Hematopoietic multipotent progenitor cell treated with erythropoietin and hydrocortisone succinate and interleukin-3 and kit ligand, for 17 days (in vitro differentiated cells): ENCODE results near the gene FBXO8.
A peak's percentile ranks its signal among the peaks of the same experiment; 100 is the strongest.

ENCODE experiments used
- DNase-seq: peaks from one replicate; pipeline ENCODE4 v3.0.0-alpha.2; 2015; ENCODE audit warnings: low spot score

The FBXO8 gene

DNA sequence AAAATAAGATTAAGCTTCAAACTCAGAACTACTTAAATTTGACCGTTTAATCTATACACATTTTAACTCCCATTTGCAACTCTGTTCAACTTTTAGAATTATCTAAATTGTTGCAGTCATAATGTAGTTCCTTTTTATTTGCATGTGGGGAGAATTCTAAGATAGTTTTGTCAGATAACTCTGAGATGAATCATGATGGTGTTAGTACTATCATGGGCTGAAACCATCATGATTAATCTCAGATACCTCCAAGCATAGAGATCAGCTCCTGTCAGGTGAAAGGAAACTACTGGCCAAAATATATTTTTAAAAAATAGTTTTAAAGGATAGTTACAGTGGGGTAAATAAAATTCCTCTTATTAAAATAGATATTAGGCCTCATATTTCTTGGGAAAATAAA is 39.0 kb downstream of the FBXO8 start:
- DNase-seq = no peak

DNA sequence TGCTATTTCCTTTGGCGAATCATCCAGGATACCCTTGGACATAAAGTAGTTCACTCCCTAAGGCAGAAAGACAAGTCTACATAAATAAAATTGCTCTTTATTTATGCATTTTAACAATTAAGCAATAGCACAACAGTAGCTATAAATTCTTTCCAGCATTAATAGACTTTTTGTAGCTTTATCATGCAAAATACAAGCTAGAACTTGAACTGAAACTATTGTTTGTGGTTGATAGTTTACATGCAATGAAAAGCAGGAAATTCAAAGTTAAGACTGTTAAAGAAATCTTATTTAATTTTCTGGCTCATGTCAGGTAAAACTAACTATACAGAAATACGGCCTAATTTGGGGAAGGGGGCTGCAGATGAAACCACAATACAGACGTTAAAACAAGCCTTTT is 42.3 kb downstream of the FBXO8 start:
- no peak for DNase-seq

DNA sequence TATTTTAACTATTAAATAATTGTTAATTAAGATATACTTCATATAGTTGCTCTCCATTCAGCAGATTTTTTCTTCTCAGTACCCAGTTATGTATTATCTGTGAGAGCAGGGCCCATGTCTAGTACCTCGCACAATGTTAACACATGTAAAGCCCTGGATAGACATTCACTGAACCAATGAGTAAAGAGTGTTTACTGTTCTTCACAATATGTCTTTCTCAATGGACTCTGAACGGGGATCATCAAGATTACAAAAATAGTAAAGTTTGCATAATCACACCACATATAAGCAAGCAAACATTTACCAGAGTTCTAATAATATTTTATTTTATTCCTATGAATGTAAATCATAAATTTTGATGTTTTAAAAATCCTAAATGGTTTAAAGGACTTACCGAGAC is 47.1 kb downstream of the FBXO8 start:
- DNase-seq = no peak

DNA sequence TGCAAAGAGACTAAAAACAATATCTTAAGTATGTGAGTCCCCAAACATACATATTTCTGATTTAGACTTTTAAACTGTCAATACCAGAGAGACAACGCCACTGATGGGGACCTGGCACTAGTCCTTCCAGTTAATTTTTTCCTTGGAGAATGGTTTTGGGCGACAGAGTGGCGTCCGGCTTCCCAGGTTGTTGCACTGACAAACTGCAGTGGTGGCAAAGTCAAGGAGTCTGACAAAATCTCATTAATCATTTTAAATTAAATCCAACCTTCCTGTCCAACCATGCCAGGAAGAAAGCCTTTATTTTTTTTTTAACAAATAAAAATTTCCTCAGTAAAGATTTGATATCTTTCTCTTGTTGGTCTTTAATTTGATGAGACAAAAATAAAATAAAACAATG is 52.8 kb downstream of the FBXO8 start:
- no peak for DNase-seq

DNA sequence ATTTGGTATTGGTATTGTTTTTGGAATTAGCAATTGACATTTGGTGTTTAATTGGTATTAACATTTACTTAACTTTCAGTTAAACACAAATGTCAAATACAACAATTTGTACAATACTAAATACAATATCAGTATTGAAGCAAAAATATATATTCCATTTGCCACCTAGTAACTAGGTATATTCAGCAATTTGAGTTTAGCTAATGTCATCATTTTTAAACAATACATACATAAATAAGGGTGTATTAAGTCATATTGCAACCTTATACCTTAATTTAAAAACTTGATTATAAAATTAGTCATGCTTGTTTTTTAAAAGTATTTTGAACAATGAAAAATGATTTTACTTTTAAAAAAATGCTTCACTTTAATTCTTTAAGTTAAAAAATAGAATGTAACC is 53.3 kb downstream of the FBXO8 start:
- DNase-seq = no peak

DNA sequence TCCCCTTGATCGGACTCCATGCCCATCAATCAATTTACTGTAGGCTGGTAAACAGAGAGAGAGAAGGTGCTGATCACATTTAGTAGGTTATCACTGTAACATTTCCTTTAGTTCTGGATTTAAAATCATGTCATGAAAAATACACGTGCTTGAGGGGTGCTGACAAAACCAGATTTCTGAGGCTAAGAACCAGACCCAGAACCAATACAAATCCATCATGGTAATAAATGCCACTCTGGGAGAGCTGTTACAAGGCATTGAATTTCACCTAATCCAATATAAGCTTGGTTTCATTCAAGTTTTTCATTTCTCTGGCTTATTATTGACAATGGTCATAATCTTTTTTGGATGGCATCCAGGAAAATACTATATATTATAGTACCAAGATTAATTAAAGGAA is 54.5 kb downstream of the FBXO8 start:
- no peak for DNase-seq

DNA sequence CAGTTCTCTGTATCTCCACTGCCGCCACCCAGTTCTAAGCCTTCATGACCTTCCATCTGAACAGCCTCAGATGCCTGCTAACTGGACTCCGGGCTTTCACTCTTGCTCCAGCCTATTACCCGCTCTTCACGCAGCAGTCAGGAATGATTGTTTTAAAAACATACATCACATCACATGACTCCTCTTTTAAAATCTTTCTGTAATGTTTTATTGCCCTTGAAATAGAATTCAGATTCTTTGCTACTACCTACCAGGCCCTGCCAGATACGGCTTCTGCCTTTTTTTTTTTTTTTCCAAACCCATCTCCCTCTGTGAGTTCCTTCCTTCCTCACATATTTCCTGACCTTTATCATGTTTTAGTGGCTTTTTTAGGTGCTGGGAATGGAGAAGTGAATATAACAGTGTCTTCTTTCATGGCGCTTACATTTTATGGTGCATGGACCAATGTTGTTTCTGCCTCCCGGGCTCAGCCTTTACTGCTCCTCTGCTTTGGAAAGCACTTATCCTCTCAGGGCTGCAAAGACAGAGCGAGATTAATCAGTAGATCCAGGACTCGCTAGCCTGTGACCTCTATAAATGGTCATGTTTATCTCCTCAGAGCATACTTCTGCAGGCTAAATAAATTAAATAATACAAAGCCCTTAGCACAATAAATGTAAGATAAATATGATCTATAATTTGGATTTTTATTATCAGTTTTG is 58.0 kb downstream of the FBXO8 start:
- no peak for DNase-seq

DNA sequence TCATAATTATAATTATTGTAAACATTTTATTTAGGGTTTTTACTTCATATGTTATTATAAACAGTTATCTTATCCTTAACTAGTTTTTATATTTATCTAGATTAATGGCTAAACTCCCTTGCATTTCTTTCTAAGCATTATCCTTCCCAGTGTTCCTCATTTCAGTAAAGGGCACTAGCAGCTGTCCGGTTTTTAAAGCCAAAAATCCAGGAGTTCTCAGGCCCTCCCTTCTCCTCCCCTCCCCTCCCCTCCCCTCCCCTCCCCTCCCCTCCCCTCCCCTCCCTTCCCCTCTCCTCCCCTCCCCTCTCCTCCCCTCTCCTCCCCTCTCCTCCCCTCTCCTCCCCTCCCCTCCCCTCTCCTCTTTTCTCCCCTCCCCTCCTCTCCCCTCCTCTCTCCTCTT is 58.9 kb downstream of the FBXO8 start:
- DNase-seq = no peak

DNA sequence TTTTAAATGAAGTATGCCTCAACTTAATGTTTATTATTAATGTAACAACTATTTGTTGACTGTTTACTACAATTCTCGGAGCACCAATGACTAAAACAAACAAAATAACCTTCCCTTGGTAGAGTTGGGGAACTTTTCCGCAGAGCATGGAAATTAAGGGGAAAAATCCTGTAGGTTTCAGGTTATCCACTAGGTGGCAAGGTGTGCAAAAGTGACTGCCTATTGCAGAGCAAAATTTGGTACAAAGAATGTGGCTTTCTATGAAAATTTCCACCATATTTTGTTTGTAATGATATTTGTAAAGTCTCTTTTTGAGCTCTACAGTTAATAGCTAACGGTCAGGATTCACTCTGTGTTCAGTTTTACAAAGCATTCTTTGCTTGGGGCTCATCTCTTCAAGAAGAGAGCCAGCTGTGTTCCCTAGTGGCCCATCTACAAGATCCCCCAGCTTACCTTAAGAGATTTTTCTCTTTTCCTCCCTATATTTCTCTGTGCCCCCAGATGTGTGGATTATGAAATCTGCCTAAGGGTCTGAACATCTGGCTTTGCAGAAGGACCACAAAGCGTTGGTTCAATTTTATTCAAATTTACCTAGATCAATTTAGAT is 61.1 kb downstream of the FBXO8 start:
- peak; percentile 59 for DNase-seq

DNA sequence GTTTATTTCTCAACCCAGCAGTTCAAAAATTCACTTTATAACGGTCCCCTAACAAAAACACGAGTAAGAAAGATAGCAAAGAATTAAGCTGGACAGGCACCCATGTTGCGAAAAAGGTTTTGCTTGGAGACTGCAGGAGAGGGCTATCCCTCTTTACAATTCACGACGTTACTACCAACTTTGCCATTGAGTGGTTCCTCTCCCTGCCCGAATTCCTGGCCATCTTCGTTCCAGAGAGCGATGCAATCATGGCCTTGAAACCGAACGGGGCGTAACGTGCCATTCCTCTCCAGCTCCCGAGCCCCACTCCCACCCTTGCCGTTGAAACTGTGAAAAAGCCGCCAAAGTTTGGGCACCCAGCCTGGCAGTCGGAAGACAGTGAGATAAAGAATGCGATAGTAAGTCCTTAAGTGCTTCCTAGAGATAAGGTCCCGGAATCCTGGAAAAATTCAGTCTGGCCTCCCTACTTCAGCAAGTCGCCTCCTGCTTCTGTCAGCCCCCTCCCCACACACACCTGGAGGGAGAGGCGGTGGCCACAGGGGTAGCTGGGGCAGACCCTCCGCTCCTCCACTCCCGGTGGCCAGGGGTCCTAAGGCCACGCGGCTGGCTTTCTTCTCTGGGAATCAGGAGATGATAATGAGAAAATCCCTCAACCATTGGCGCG is 65.2 kb downstream of the FBXO8 start:
- DNase-seq = no peak

DNA sequence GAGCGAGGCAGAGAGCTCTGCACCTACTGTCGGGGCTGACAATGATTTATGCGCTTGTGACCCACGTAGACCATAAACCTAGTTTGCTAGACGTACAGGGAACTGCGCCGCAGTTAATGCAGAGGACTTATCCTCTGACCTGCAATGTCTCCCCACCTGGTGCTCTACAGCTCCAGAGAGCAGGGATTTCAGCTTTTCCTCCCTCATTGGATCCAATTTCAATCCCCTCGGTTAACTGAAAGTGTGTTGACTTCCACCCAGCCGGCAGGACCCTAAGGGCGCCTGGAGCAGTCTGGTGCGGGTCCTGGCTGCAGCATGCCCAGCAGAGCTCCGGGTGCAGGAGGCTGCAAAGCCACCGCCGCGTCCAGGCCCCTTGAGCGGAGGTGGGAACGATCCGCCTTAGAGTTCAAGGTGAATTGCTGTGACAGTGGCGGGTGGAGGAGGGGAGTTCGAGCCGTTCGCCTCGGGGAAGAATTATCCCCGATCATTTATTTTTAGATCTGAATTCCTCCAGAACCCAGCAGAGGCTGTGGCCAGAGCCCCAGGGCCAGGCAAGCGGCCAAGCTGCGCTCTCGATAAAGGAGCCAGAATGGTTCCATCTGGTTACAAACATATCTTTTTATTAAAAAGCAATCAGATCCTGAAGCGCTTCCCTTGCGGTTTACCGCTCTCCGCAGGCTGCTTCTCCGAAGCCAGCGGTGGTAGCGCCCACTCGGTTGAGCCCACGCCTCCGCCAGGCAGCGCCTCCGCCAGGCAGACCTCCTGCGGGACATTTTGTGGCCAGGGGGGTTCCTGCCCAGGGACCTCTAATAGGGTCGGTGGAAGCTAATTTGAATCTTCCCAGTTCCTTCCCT is 66.0 kb downstream of the FBXO8 start:
- DNase-seq = no peak

DNA sequence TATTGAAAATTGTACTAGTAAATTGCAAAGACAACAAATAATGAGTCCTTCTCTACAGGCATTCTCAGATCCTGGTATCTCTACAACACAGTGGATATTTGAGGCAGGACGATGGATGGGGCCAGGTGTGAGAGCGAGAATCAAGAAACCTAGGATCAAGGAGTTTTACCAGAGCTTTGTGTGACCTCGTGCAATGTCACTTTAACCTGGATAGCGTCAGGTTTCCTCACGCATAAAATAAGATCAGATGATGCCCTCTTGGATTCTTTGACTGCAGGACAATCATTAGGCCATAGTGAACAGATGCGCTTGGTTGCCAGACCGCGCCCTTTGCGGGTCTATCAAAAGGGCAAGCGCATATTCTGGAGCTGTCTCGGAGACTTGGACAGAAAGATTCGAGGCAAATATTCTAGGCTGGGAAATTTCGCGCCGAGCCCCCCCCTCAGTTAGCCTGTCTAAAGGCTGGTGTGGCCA is 66.6 kb downstream of the FBXO8 start:
- DNase-seq = no peak

DNA sequence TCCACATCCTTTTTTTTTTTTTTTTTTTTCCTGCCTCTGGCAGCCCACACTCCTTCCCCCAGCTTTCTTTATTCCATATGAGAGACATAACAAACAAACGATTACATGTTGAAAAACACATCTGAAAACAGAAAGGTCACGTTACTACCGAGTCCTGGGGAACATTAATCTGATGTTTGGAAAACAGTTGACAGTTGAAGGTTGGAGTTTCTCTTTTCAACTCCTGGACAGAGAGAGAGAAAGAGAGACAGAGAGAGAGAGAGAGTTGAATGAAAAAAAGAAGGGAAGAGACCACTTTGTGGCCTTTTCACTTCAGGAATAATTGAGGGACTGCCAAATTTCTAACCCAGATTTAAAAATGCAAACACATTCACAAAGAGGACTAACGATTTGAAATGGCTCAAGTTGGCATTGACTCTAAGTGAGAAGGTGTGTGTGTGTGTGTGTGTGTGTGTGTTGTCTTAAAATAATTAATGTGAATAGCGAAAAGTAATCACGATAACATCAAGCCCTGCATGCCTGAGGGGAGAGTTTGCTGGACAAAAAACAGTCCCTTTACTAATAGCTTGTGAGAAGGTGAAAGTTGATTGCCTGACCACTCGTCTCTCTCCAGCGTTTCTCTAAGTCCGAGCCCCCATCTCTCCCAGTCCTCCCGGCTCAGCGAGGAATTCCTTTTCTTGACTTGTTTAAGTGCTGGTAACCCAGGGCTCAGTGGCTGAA is 67.3 kb downstream of the FBXO8 start:
- no peak for DNase-seq

DNA sequence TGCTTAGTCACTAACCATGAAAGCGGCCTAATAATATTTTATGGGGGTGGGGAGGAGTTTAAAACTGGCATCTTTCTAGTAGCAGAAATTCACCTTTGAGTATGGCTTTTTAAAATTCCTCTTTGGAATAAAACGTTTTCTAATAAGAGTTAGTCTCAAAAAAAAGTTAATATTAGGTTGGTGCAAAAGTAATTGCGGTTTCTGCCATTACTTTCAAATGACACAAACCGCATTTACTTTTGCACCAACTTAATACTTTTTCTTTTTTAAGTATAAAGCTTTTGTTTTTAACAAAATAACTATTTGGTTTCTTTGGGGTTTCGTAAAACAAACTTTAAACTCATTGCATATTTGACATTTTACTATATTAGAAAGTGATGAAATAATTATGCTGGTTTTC is 68.4 kb downstream of the FBXO8 start:
- no peak for DNase-seq

DNA sequence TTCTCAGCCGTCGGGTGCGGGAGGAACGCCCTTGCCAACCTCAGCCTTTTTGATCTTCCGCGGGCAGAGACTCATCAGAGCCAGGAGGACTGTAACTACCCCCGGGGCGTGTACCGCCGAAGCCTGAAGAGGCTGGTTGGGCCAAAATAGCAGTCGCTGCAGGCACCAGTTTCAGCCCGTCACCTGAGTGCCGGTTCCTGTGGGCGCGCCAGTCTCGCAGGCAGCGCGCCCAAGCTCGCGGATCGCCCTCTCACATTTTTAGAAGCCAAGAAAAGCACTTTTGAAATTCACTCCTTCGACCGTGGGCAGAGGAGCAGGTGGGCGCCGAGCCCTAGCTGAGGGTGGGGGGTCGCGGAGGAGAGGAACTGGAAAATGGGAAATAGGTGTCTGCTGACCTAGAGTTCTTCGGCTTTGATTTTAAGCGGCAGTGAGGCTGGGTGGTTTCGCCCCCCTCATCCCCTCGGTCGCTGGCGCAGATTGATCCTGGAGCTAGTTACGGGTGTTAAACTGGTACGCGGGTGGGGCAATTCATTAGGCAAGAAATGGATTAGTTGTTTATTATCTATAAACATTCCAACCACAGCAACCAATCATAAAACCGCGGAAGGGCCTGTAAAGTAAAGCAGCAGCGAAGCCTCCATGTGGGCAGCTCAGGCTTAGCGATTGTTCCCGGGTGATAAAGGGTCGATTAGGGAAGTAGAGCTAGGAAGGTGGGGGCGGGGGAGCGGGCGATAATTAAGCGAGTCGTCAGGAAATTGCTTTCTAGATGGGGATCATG is 69.2 kb downstream of the FBXO8 start:
- DNase-seq = no peak

DNA sequence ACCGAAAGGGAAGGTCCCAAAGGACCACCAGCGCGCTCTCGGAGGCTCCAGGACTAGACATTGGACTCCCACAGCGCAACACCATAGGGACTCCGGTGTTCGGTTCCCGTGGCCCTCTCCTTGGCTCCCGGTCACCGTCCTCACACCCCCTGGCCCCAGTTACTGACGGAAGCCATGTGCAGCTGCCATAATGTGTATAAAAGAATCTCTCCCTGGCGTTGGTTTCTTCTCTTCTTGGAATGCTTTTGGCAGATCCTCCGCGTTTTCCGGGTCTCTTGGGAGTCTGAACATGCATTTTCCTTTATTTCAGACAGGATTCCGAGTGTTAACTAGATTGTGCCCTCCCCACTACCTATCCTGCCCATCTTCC is 69.8 kb downstream of the FBXO8 start:
- no peak for DNase-seq

DNA sequence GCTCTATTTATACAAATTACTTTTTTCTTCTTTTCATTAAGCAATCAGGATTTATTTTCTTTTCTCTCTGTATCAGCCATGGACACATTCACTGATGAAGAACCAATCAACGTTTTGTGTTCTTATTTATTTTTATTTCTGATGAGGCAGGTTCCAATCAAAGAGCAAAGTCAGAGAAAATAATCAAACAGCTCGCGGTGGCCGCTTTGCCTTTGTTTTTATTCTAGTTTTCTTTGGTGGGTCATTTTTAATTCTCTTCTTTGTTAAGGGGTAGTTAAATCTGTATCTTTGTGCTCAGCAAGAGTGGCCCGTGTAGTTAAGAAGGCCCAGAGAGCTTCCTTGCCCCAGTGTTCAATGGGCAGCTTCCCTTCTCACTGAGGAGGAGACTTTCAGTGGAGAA is 71.4 kb downstream of the FBXO8 start:
- DNase-seq = no peak

DNA sequence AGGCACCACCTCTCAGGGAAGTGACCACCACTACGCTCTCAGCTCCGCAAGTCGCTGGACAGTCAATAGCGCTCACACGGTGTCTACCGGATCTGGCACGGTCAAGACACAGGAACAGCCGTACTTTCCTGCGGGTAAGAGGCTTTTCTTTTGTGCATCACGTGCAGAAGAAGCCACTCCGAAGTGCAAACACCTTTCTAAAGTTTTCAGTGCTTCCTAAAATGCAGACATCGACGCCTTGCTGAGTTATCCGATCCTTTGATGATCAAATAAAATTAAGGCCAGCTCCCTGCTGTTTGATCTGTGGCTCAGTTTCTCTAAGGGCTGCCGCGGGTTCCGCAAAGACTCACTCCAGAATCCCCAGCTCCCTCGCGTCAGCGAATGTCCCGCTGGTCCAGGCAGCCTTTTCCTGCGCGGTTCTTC is 71.8 kb downstream of the FBXO8 start:
- DNase-seq = no peak

DNA sequence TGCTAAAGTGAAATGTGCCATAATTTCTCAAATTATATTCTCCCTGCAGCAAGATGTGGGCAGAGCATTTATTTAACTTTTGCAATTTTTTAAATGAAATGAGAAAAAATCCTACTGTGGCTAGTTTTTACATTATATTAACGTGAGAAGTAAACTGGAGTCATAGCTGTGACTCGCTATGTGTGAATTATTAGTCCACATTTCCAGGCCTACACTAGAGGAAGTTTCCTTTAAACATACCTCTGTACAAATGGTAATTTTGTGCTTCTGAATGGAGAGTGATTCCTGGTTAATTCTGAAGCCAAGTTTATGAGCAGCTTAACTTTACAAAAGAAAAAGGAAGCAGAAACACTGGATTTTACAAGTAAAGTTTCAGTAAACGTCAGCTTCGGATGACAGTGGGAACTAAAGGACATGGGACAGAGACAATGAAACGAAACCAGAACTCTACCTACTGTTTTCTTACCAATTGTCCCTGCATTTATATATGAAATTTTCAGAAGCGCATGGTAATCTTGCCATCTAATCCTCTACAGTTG is 72.4 kb downstream of the FBXO8 start:
- DNase-seq = no peak

DNA sequence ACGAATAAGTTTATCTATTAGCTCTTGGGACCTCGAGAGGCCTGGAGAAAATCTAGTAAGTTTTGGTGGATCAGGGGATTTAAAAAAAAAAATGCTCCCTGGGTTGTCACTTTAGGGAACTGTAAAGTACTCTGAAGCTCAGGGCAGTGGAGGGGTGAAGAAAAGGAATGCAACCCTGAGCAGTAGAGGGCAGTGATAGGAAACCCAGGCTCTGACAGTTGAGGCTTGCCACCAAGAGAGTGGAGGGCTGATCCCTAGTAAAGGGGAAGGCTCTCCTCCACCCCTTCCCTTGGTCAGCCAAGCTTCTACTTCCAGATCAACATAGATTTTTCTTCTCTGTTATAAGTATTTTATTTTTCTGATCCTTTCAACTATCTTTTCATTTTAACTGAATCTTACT is 73.1 kb downstream of the FBXO8 start:
- no peak for DNase-seq

DNA sequence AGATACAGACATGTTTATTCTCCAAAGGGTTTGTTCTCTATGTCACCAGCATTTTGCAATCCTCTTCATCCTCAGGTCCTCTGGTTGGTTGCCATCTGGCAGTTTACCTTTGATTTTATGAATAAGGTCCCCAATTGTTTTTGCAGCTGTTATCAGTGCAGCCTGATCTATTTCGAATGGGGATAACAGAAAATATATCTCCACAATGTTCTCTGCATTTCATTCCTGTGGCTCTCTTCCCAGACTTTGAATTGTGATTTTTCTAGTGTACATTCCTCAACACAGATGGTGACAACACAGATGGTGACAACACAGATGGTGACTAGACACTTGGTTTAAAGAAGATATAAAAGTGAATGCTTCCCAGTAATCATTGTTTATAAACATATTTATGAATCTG is 74.1 kb downstream of the FBXO8 start:
- no peak for DNase-seq
